Endometrium (tissue), 2 donors: Measurements from ENCODE around the gene TOMM20.

Experiments
- FAIRE-seq: peaks from 2 replicates; lab custom pipeline; 2012; peaks lifted over from hg19 to GRCh38; lab: Jason Lieb, UNC
- donor health status: control.
- donor health status: control.

Gene TOMM20

DNA sequence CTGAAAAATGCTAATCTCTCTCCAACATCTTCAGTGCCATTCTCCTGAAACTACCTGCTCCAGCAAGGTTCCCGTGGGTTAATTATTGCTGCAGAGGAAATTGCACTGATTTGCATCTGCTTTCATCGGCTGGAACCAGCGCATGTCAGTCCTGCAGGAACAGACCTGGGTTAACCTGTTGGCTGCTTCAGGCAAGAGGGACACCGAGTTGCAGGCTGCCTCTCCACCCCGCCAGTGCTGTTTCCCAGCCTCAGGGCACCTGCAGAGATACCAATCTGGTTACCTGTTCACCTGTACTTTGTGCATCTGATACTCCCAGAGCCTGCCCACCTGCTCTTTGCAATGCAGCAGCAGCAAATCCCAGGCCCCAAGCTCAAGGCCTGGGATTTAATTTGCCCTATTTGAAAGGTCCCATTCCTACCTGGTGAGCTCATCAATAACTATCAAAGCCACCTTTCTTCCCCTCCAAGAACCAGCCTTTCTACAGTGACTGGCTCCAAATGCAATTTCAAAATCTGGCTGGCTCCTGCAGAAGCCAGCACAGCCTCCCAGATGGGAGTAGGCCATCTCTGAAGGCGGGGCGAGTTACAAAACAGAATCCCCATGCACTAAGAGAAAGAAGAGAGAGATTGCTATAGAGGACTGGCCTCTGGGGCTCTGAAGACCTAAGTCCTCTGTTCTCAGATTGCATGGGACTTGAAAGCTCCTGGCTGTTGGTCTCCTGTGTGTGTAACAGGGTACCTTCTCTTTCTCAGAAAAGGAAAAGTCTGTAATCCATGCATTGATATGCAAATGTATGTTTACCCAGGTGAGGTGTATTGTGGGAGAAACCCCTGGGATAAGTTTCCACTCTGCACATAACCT is 67.8 kb downstream of the TOMM20 start:
- FAIRE-seq: no peak
